Pancreas (tissue), 10 donors: ENCODE measurements around the gene SLC29A2. TPM values are rescaled to one million over a fixed set of nuclear protein-coding genes. Genes with fewer than 3 reads are reported as not detected.
"Not testable (repeated sequence)": the region's sequence is repeated elsewhere in the genome, so short reads cannot be mapped to it uniquely, and the experiment has no call there.

ENCODE experiments used
- ATAC-seq, 4 donors: fragments of 200-7000 bp; cut with Tn5 transposase; one replicate each; pipeline versions ENCODE4 v1.8.0 to v1.9.1; 2020; ENCODE audit warnings: mild to moderate bottlenecking in 4 of 4, moderate library complexity in 4 of 4
- DNase-seq, 6 donors: peaks; one replicate each; pipeline ENCODE4 v3.0.0-alpha.2; 2020
- FAIRE-seq: peaks from 2 replicates; lab custom pipeline; 2012; peaks lifted over from hg19 to GRCh38; lab: Jason Lieb, UNC
- H3K27ac ChIP-seq, 4 donors: fragments of 200-600 bp; sonication (generic); 1 replicate in 3 of 4; 2 replicates in 1 of 4; pipeline versions ENCODE4 v1.5.0 to v1.8.0; 2020
- H3K27me3 ChIP-seq, 4 donors: fragments of 200-600 bp; one replicate each; pipeline ENCODE4 v1.8.0; 2021
- H3K36me3 ChIP-seq, 3 donors: fragments of 200-600 bp; sonication (generic) in 1 of 3; one replicate each; pipeline versions ENCODE4 v1.5.0 to v1.8.0; 2020 to 2021
- H3K4me1 ChIP-seq, 3 donors: fragments of 200-600 bp; one replicate each; pipeline ENCODE4 v1.8.0; 2021
- H3K4me3 ChIP-seq, 4 donors: fragments of 200-600 bp; sonication (generic) in 2 of 4; one replicate each; pipeline versions ENCODE4 v1.5.0 to v1.8.0; 2020 to 2021
- H3K9me3 ChIP-seq, 4 donors: fragments of 200-600 bp; one replicate each; pipeline ENCODE4 v1.8.0; 2021
- CTCF ChIP-seq, 4 donors: fragments of 200-600 bp; sonication (generic) in 3 of 4; IDR thresholded peaks; one replicate each; pipeline versions ENCODE4 v1.5.0 to v1.8.0; 2021; ENCODE audit warnings: antibody characterized with exemption in 4 of 4
- WGBS, 2 donors: extraction: QIAGEN DNeasy Blood & Tissue Kit; methylation state at CpG; one replicate each; pipeline ENCODE4 v1.1.7; 2013; 5-methylcytosine and 5-hydroxymethylcytosine counted together
- intact Hi-C, 3 donors: fragments of 100-400 bp; cut with DNase I; formaldehyde crosslinking; loops; one replicate each; pipeline versions ENCODE4 v1.11.1 to v1.14.2; 2022
- polyA plus RNA-seq, 2 donors: library from polyadenylated mRNA; stranded (reverse); fragments of 200-250 nt; gene quantifications; one replicate each; pipeline ENCODE4 v1.2.3, GENCODE V29; 2013
- total RNA-seq, 6 donors: library from RNA; stranded (reverse); fragmentation: NEBNext Ultra II Directional in 4 of 6; extraction: Animal tissue kit (Norgen Biotek cat#: 25700) in 4 of 6; gene quantifications; one replicate each; pipeline versions ENCODE4 v1.2.1 to v1.2.4, GENCODE V29; 2021 to 2023
- donor health status: healthy with polysubstance abuse.
- donor health status: DM: no; HTN: no; CAD: no; lungs with moderate emphysema.
- donor health status: DM: no; HTN: no; CAD: no.
- donor health status: control.
- donor health status: control.
- donor health status: Bipolar disorder and iron deficiency.
- donor health status: DM: yes; HTN: yes; CAD: no.
- donor health status: DM: no; HTN: no; CAD: no.
- donor health status: DM: no; HTN: no; CAD: no.
- donor health status: DM: yes; HTN: yes; CAD: no.

The SLC29A2 gene
- total and polyA plus RNA-seq, 8 donors: 2.9 to 21.7 (median 4.8) TPM

- peak in 2 of 6 donors; percentile 35 to 37 for DNase-seq
- ATAC-seq: peak in 3 of 4 donors; percentile 26 to 54 (median 35)
- Histone ChIP-seq H3K36me3 (no peaks in the 10 kb centered on the region), H3K27me3 (no peaks in the 10 kb centered on the region), H3K27ac (no peak overlapping the region), H3K4me3 (no peak overlapping the region), H3K9me3 (no peaks in the 10 kb centered on the region), H3K4me1 (no peaks in the 10 kb centered on the region)
- no peak for FAIRE-seq
- intact Hi-C loops: no loop called here
- 82 to 84% methylated on average over 8 to 11 of the region's 11 CpGs for WGBS, 2 donors
- TF ChIP-seq CTCF (IDR thresholded peaks at IDR 0.05): no peak
Observed at GRCh38 chr11:66322732-66323427, 48.7 kb downstream of the SLC29A2 start.

- TF ChIP-seq CTCF (IDR thresholded peaks at IDR 0.05): no peak
- H3K4me3 ChIP-seq: no peak overlapping the region
- FAIRE-seq: no peak
- 86 to 90% methylated on average over 4 of the region's 4 CpGs for WGBS, 2 donors
- H3K4me1 ChIP-seq: no peaks in the 10 kb centered on the region
- no peaks in the 10 kb centered on the region for H3K27me3 ChIP-seq
- no peak for ATAC-seq
- no peak overlapping the region for H3K27ac ChIP-seq
- H3K9me3 ChIP-seq: no peaks in the 10 kb centered on the region
- peak in 1 of 6 donors; percentile 2 for DNase-seq
- H3K36me3 ChIP-seq: no peaks in the 10 kb centered on the region
- intact Hi-C loops: no loop called here
Observed at GRCh38 chr11:66321606-66322005, 50.0 kb downstream of the SLC29A2 start.

GRCh38 chr11:66320748-66321147 lies 50.8 kb downstream of the SLC29A2 start:
- H3K9me3 ChIP-seq, H3K4me3 ChIP-seq, ATAC-seq, H3K27me3 ChIP-seq, H3K36me3 ChIP-seq, H3K4me1 ChIP-seq, FAIRE-seq, intact Hi-C loops, H3K27ac ChIP-seq, DNase-seq: not testable (repeated sequence)
- 85 to 86% methylated on average over 6 of the region's 6 CpGs for WGBS, 2 donors

- FAIRE-seq, ATAC-seq, H3K9me3 ChIP-seq, H3K27me3 ChIP-seq, intact Hi-C loops, H3K36me3 ChIP-seq, DNase-seq, H3K4me1 ChIP-seq, H3K4me3 ChIP-seq, H3K27ac ChIP-seq: not testable (repeated sequence)
- WGBS, 2 donors: 44 to 61% methylated on average over 1 of the region's 2 CpGs
Observed at GRCh38 chr11:66320289-66320688, 51.3 kb downstream of the SLC29A2 start.

- H3K36me3 ChIP-seq: no peaks in the 10 kb centered on the region
- no peak overlapping the region for H3K27ac ChIP-seq
- intact Hi-C loops: no loop called here
- TF ChIP-seq CTCF (IDR thresholded peaks at IDR 0.05): no peak
- H3K27me3 ChIP-seq: no peaks in the 10 kb centered on the region
- DNase-seq (no peak), FAIRE-seq (no peak), ATAC-seq (no peak)
- no peaks in the 10 kb centered on the region for H3K4me1 ChIP-seq
- H3K9me3 ChIP-seq: no peaks in the 10 kb centered on the region
- WGBS, 2 donors: 69 to 80% methylated on average over 3 of the region's 3 CpGs
- no peak overlapping the region for H3K4me3 ChIP-seq
Observed at GRCh38 chr11:66318600-66318970, 53.0 kb downstream of the SLC29A2 start.
